ENCODE results near the gene TRAP1.

GRCh38 chr16:3718019-3718391 lies 681 bp upstream of the TRAP1 start:
- TF ChIP-seq EZH2phosphoT487 (IDR thresholded peaks at IDR 0.05; ENCODE audit: low read depth, severe bottlenecking, unreplicated experiment) (no peak), EZH2 (IDR thresholded peaks at IDR 0.05; ENCODE audit: borderline replicate concordance) (no peak)
- TF ChIP-seq, protein P1, sequence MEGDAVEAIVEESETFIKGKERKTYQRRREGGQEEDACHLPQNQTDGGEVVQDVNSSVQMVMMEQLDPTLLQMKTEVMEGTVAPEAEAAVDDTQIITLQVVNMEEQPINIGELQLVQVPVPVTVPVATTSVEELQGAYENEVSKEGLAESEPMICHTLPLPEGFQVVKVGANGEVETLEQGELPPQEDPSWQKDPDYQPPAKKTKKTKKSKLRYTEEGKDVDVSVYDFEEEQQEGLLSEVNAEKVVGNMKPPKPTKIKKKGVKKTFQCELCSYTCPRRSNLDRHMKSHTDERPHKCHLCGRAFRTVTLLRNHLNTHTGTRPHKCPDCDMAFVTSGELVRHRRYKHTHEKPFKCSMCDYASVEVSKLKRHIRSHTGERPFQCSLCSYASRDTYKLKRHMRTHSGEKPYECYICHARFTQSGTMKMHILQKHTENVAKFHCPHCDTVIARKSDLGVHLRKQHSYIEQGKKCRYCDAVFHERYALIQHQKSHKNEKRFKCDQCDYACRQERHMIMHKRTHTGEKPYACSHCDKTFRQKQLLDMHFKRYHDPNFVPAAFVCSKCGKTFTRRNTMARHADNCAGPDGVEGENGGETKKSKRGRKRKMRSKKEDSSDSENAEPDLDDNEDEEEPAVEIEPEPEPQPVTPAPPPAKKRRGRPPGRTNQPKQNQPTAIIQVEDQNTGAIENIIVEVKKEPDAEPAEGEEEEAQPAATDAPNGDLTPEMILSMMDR (IDR thresholded peaks at IDR 0.05; ENCODE audit: poor library complexity), result no peak

Measured in hepatocyte (in vitro differentiated cells).